Fibroblast of skin of right biceps (primary cell): Measurements from ENCODE around the gene MORN1.

Experiments
- DNase-seq: peaks from one replicate; pipeline ENCODE4 v3.0.0-alpha.2; 2013

Gene MORN1

DNA sequence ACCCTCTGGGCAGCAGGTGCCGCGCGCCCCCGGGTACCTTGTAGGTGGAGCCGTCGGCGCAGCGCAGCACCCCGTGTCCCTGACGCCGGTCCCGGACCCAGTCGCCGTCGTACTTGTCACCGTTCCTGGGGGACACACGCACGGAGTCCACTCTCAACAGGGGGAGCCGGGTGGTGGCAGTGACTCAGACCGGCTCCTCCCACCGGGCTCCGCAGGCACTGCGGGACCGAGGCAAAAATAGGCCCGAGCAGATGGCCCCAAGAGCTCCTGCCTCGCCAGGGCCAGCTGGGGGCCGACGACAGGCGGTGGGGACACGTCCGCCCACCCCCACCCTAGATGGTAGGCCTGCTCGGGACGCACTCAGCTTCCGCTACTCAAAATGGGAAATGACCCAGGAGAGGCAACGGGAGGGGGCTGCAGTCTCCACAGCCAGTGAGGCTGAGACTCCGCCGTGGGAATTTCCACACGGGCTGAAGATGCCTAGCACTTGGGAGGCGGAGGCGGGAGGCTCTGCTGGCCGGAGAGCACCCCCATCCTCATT is 6.3 kb downstream of the MORN1 start:
- no peak for DNase-seq

DNA sequence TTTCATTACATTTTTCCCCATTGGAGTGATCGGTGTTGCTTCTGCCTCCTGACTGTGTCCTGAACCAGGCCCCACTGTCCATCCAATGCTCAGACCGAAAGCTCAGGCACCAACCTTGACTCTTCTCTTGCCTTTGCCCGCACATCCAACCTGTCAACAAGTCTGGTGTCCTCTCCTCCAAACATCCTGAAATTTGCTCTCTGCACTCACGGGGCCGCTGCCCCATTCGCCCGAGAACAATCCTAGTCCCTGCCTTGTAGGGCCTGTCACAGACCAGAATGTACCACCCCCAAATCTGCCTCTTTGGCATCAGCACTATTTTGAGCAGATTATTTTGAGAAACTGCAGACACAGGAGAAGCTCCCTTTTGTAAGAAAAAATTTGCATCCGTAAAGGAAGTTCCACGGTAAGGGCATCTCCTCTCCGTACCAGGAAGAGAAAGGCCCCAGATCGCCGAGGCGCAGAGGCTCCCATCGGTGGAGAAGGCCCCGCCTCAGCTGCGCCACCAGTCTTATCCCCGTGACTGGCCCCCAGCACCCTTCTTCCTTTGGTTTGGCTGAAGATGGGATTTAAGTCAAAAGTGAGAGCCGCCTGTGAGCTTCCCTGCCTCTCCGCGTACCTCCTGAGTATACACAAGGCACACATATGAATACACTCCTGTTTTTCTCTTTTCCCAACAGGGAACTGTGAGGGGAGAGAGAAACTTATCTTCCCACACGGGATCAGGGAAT is 7.1 kb downstream of the MORN1 start:
- no peak for DNase-seq

DNA sequence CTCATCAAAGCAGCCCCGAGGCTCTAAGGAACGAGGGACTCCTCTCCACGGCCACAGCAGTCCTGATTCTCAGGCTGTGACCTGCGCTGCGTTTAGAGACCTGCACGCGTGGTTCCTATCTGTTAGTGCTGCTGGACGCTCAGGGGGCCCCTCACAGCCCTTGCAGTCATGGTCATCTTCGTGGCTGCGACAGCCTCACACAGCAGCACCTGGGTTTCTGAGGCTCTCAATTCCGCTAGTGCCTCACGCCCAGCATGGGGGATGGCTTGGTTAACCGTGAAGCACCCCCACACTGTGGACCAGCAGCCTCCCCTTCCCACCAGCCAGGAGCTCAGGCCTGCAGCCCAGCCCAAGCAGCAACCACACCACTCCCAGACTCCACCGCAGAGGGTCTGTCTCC is 7.8 kb downstream of the MORN1 start:
- no peak for DNase-seq

DNA sequence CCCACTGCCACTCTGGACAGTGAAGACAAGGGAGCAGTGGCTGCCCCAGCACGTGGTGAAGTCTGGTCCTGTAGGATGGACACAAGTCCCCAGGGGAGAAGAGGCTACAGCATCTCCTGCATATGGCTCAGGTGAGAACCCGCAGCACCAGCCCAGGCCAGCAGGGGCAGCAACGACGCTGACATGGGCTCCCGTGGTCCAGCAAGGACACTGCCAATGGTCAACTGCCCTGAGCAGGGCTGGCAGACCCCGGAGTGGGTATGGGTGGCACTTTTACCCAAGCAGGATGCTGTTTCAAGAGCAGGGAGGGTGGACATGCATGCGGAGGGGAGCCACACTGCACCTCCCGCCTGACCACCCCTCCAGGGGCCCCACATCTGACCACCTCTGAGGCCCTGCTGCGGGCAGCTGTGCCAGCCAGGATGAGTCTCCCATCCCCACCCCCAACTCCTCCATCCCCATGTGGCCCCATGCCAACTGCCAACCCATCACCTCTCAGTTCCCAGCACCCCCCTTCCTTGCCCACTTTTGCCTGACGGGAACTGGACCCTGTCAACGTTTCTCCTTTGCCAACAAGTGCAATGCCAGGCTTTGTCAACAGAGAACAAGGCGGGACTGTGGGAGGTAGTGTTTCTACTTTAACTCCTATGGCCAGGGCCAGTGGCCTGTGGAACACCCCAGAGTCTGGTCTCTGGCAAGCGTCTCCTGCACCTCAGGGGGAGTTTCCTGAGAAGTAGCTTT is 8.6 kb downstream of the MORN1 start:
- peak; percentile 11 for DNase-seq

DNA sequence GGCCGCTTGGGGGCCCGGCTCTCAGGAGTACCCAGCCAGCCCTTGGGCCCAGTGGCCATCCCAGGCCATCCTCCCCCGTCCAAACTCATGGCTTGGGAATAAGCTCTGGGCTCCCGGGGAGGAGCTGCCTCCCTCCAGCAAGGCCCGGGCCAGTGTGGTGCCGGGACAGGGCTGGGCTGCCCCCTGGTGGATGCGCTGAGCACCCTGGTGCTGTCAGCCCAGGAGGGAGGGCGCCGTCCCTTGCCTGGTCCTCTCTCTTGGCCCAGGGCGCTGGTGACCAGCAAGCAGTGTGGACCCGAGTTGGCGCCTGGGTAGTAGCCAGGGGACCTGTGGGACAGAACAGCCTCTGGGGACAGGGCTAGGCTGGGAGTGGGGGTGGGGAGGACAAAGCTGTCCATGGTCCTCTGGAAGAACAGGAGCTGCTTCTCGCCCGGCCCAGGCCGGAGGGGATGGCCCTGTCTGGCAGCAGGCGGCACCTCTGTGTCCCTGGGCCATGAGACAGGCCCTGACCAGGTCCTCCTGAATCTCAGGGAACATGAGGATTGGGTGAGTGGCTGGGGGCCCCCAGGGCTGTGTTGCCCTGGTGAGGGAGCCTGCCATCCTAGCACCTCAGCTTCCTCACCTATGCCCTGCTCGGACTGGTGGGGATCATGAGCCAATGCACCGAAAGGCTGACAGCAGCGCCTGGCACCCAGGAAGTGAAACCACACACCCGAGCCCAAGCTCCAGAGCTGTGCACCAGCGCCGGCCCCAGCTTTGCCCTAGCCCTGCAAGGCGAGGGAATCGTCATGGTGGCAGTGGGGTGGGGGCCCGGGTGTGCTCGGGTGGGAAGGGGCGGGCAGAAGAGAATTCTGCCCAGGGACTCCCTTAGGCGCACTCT is 9.4 kb downstream of the MORN1 start:
- peak; percentile 67 for DNase-seq

DNA sequence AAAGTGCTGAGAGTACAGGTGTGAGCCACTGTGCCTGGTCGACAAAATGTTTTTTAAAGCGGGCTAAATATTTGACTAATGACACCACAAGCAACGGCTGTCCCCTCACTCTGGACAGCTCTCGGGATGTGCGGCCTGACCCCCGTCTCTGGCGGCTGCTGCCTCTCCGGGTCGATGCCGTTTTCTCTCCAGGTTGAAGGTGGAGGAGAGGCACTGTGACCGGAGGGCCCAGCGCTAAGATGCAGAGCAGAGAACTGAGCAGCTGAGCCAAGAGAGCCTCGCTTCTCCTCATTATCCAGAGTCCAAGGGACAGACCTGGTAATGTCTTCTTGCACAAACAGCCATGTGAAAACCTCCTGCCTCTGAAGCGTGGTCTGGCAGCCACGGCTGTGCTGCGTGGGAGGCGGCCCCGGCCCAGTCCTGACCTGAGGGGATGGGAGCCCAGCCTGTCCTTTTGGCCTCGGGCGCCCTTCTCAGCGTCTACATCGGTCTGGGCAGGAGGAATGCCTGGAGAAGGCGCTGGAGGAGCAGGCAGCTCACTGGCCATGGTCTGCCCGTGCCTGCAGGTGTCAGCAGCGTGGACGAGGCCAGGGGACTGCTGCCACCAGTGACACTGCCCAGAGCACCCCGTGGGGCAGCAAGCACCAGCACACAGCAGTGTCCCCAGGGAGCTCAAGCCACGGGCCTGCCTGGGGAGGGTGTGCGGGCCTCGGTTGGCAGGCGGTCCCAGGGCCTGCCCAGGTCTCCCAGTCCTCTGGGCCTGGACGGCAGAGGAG is 10.3 kb downstream of the MORN1 start:
- DNase-seq, result no peak

DNA sequence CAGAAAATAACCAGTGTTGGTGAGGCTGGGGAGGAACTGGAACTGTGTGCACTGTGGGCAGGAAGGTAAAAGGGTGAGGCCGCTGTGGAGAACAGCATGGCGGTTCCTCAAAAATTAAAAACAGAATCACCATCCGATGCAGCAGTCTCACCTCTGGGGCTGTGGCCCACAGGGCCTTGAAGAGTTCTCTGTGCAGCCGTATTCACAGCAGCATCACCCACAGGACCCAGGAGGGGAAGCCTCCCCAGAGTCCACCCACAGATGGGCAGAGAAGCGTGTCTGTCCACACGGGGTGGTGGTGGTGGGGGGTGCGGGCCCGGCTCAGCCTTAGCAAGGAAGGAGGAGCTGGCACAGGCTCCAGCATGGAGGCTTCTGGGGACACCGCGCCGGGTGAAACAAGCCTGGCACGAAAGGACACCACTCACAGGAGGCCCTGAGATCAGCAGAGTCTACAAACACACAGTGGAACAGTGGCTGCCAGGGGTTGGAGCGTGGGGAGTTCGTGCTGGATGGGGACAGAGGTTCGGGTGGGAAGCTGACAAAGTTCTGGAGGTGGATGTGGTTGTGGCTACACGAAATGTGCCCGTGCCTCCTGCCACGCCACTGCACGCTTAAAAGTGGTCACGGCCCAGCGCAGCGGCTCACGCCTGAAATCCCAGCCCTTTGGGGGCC is 11.5 kb downstream of the MORN1 start:
- DNase-seq, result no peak

DNA sequence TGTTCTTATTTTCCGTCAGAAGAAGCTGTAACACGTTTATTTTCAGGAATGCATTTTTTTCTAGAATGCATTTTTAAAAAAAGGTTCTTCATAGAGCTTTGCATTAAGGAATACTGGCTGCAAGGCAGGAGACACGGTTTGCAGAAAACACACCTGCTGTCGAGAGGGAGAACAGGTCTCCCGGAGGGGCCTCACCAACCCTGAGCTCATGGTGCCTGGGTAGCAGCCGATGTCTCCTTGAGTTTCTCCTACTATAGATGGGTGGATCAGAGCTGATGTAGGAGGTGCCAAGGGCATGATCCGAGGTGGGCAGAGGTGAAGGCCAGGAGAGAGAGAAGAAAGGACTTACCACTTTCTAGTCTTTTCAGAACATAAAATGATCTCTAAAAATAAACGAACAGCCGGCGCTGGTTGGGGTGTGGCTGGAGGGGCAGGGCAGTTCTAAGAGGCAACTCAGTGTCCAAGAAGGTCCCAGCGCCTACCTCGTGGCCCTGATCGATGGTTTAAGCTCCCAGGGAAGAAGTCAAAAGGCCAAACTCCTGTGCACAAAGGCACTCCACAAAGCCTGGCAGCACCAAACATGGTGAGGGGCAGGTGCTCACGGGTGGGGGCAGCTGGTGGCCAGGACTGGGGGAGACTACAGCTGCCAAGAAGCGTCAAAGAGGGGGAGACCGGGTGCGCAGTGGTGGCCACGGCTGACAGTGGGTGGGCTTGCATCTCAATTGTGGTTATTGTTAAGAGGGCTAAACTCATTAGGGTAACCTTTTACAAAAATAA is 12.2 kb downstream of the MORN1 start:
- no peak for DNase-seq

DNA sequence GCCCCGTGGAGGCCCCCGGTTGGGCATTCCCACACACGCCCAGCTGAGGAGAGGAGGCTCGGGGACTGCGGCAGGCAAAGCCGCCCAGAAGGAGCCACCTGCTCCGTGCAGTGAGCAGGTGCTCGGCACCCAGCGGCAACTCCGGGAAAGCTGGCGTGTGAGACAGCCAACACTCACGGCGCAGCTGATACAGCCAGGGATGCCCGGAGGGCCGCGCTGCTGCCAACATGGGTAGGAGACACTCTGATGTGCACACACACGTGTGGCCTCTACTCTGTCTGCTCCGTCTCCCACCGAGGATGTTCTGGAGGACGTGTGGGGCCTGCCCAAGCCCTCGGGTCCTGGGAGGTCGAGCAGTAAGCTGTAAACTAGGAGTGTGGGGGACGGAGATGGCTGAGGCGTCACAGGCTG is 12.9 kb downstream of the MORN1 start:
- DNase-seq, result no peak

DNA sequence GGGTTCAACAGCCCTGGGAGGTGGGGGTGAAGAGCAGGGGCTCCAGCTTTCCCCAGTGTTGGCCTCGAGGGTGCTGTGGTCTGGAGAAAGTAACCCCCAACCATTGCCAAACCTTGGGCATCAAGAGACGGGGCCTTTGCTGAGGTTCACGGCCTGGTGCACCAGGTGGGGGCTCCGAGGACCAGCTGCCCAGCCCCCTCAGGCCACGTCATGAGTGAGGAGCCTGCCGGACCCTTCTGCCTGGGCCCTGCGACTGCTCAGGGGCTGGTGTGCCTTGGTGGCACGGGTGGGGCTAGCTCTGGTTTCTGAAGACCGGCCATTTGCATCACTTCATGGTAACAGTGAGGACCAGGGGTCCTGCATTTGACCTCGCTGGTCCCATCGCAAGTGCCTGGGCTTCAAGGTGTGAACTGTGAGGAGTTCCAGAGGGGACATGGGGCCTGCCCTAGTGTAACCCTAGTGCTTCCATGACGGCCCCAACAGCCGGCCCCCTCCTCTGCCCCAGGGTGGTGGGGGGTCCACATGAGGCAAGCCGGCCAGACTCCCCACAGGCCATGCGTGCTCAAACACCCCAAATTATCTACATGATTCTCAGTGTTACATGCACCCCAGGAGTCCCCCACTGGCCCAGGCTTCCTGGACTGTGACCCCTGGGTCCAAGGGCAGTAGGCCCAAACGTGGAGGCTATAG is 13.5 kb downstream of the MORN1 start:
- DNase-seq, result no peak

DNA sequence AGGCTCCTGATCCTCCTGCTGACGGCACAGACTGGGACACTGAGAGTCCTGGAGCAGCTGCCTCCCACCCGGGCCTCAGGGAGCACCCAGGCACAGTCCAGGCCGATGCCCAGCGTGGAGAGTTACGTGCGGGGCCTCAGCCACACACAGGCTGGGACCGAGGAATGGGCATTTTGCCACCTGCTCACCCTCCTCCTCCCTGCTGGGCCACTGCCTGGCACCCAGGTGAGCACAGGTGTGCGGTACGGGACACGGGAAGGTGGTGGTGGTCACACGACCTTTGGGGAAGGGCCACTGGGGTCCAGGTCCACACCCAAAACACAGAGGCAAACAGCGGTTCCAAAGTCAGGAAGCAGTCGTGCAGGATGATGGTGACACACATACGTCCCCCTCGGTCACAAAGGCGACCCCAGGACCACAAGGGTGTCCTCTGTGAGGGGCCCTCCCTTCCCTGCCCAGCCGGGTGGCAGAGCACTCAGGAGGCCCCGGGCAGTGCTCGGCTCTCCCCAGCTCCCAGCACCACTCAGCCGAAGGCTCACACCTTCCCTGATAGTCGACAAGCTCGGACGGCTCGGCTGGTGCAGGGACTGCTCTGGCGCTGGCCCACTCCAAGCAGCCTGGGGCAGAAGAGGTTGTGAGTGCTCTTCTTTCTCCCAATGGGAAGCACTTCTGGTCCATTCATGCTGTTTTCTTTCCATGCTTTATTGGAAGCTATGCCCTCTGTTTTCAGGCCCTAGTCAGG is 14.3 kb downstream of the MORN1 start:
- no peak for DNase-seq

DNA sequence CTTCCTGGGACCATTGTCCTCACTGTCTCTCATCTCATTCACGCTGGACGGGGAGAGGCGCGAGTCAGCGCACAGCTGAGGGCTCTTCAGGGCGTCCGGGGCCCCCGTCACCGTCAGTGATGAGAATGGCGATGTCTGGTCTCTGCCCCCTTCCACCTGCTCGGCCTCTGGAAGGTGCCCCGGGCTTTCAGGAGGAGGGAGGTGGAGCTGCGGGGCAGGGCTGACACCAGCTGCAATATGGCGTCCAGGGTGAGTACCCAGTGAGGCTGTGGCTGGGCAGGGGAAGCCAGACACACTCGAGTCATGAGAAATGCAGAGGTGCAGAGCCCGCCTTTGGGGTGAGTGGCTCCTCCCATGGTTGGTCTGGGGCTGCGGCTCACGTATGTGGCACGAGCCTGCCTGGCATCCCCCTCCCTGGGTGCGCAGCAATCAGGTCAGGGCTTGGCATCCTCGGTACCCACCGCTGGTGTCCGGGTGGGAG is 15.1 kb downstream of the MORN1 start:
- DNase-seq, result no peak

DNA sequence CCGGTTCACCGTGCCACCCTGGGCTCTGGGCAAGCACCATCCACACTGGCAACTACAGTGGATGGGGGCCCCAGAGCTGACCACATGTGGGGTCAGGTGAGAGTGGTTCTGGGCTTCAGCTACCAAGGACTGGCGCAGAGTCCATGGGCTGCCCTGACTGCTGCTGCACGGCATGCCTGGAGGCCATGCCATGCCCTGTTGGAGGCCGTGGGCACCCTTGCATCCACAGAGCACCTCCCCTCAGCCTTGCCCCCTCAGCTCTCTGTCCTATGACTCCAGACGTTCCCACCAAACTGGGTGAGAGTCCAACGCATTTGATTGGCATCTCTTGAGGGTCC is 15.5 kb downstream of the MORN1 start:
- no peak for DNase-seq

DNA sequence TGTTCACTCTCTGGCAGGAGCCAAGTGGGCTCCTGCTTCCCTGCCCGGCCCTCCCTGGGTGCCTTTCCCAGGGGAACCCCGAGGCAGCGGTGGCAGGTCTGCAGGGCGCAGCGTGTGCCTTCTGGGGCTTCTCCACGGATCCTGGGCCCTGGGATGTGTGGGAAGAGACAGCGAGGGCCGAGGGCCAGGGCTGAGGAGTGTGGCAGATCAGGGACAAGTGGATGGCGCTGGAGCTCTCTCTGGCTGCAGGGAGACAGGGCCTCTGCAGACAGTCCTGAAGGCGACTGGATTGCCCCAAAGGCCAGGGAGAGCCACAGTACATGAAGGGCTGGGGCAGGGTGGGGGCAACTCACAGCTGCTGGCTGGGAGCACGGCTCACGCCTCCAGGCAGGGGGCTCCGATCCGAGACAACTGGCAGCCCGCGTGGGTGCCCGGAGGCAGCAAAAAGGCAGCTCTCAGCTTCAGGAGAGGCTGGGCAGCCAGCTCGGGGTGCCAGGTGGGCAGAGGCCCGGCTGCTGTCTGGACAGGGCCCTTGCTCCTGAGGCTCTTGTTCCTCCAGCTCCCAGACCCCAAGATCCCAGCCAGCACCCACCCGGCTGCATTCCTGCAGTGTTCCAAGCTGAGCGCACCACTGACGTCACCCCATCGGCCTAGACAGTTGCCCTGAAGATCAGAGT is 16.0 kb downstream of the MORN1 start:
- DNase-seq, result no peak

DNA sequence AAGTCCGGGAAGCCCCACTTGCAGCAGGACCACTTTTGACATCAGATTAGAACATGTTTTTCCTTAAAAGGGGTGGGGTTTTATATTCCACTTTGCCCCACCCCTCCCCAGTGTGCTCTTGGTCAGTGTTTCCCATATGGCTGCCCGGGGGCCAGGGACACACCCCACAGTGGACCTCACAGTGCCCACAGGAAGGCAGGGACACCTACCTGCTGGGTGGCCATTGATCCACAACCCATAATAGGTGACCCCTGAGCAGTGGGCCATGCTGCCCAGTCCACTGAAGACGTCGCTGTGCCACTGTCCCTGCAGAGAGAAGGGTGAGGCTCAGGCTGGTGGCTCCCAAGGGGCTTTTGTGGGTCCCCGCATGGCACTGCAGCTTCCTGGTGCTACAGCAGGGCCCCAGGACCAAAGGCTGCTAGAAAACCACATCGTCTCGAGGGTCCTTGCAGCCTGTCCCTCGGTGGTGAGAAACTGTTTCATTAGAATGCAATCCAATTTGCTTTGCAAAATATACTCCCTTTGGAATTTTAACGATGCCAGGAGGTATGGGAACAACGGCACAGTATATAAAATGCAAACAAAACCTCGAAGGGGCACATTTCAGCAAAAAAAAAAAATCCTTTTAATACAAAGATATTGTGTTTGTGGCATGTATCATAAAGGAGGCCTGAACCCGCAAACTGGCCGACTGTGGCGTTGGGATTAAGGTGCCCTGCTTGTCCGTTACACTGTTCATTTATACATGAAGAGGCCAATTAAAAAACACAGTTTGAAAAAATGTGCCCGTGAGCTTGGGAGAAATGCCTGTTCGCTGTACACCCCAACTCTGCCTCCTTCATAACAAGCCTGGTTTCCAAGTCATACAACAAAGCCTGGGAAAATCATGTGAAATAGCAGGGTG is 16.9 kb downstream of the MORN1 start:
- no peak for DNase-seq

DNA sequence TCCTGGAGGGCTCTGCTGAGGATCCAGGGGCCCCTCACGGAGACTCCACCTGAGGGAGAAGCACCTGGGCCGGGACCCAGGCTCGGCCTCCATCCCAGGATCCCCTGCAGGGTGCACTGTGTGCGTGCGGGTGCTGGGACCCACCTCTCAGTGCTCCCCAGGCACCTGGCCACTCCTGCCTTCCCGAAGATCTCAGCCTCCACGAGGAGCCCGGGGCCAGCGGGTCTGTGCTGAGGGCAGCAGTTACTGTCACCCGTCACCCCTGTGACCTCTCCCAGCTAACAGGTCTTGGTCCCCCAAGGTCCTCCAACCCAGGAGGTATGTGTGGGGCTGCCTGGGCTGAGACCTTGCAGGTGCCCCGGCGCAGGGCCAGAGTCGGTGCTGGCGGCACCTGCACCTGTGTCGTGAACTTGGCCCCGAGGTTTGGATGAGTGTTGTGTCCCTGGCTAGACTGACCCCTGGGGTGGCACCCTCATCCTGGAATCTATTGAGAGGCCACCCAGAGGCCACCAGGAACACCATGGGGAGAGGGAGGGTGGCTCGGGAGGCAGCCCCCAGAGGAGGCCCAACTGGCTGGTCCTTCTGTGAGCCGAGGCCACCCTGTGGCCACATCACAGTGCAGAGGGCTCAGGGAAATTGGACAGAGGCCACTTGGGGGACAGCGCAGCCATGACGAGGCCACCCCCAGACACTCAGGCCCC is 17.7 kb downstream of the MORN1 start:
- no peak for DNase-seq
